ENCODE measurements around the gene UNC93B1. TPM values are rescaled to one million over a fixed set of nuclear protein-coding genes. Genes with fewer than 3 reads are reported as not detected.

The UNC93B1 gene
- total and polyA plus RNA-seq, 12 donors, result 3.2 to 18.2 (median 6.8) TPM

- WGBS, 2 donors, result 87% methylated on average over 23 of the region's 23 CpGs
- DNase-seq, result no peak
- H3K36me3 ChIP-seq, result peaks cover 0 to 50% (median 0%) of the 10 kb centered on the region in 9 donors
Observed at GRCh38 chr11:68040957-68041591, 37.2 kb upstream of the UNC93B1 start.

GRCh38 chr11:68040101-68040956 is 36.4 kb upstream of the UNC93B1 start:
- intact Hi-C loops (cut with DNase I), result no loop called here
- Histone ChIP-seq H3K27ac (peak overlapping the region; percentile 77 to 97 (median 94)), H3K9me3 (no peaks in the 10 kb centered on the region), H3K4me1 (peaks cover 24 to 63% (median 46%) of the 10 kb centered on the region in 9 donors), H3K36me3 (peaks cover 0 to 45% (median 0%) of the 10 kb centered on the region in 9 donors), H3K4me3 (peak overlapping the region; percentile 27 to 84 (median 71)), H3K27me3 (no peaks in the 10 kb centered on the region)
- peak; percentile 66 to 77 for DNase-seq
- WGBS, 2 donors, result 25 to 36% methylated on average over 22 of the region's 22 CpGs
- TF ChIP-seq CTCF (IDR thresholded peaks at IDR 0.05), result no peak
- ATAC-seq, result peak in 7 of 8 donors; percentile 8 to 63 (median 50)

More at GRCh38 chr11:68040957-68041591, 37.2 kb upstream of the UNC93B1 start:
- TF ChIP-seq CTCF (IDR thresholded peaks at IDR 0.05), result no peak
- Histone ChIP-seq H3K27ac (peak overlapping the region; percentile 77 to 97 (median 94)), H3K27me3 (no peaks in the 10 kb centered on the region), H3K4me3 (peak overlapping the region; percentile 27 to 84 (median 71)), H3K9me3 (no peaks in the 10 kb centered on the region), H3K4me1 (peaks cover 24 to 56% (median 41%) of the 10 kb centered on the region in 9 donors)
- intact Hi-C loops (cut with DNase I), result no loop called here
- ATAC-seq, result no peak

GRCh38 chr11:68039526-68040086 is 35.7 kb upstream of the UNC93B1 start:
- peak overlapping the region; percentile 77 to 97 (median 94) for H3K27ac ChIP-seq
- H3K4me1 ChIP-seq, result peaks cover 24 to 64% (median 46%) of the 10 kb centered on the region in 9 donors
- DNase-seq (no peak), ATAC-seq (peak in 2 of 8 donors; percentile 0 to 3)
- H3K4me3 ChIP-seq, result peak overlapping the region; percentile 52 to 84 (median 71)
- no peak for TF ChIP-seq CTCF (IDR thresholded peaks at IDR 0.05)
- no peaks in the 10 kb centered on the region for H3K9me3 ChIP-seq
- intact Hi-C loops (cut with DNase I), result loop anchor here in 4 of 10 donors (2.0 to 10.0 kb wide), 7 partner anchors 37 to 175 kb away; partner anchors contain the start of genes CHKA (in 3 of the 4), KMT5B (in 2 of the 4) and UNC93B1 (in 1 of the 4)
- H3K27me3 ChIP-seq, result no peaks in the 10 kb centered on the region
- WGBS, 2 donors, result 45 to 53% methylated on average over 9 to 10 of the region's 10 CpGs
- H3K36me3 ChIP-seq, result peaks cover 0 to 45% (median 0%) of the 10 kb centered on the region in 9 donors

Measured in heart right ventricle (tissue), 16 donors.